ENCODE data around the gene GLCE.

The GLCE gene

GRCh38 chr15:69194854-69195253 is 34.4 kb downstream of the GLCE start:
- DNase-seq (ENCODE audit: low read depth in 2 of 3, low spot score in 2 of 3) = no peak

GRCh38 chr15:69200832-69201745 is 40.7 kb downstream of the GLCE start:
- DNase-seq (ENCODE audit: low read depth in 2 of 3, low spot score in 2 of 3) = no peak

- DNase-seq (ENCODE audit: low read depth in 2 of 3, low spot score in 2 of 3) = no peak
Measured at GRCh38 chr15:69206079-69206478, 45.6 kb downstream of the GLCE start.

- no peak for DNase-seq (ENCODE audit: low read depth in 2 of 3, low spot score in 2 of 3)
Measured at GRCh38 chr15:69209661-69210060, 49.2 kb downstream of the GLCE start.

DNA sequence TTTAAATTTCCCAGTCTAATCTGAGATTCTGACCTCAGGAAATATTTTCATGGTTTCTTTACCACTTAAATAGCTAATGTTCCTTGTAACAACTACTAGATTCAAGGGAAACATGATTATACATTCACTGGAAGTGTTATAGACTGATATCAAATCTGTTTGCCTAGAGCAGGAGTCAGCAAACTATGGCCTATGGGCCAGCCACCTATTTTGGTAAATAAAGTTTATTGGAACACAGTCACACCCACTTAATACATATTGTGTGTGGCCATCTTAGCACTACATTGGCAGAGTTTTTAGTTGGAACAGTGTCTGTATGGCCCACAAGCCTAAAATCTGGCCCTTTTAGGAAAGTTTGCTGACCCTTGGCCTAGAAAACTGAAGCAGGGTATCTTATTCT is 50.1 kb downstream of the GLCE start:
- DNase-seq (ENCODE audit: low read depth in 2 of 3, low spot score in 2 of 3) = no peak

DNA sequence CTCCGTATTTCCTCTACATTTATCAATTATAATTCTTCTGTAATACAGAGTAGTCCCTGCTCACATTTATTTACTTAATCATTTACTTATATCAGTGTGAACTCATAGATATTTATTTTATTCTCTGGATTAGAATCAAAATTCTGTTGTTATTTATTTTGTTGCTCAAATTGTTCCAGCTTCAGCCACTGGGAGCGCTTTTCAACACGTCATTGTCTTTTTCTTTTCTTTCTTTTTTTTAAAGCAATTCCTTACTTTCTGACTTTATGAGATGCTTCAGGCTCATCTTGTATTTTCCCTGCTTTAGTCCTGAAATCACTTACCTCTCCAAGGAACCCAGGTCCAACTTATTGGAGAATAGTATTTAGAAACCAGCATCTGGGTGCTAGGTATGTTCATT is 53.4 kb downstream of the GLCE start:
- DNase-seq (ENCODE audit: low read depth in 2 of 3, low spot score in 2 of 3) = no peak

GRCh38 chr15:69215314-69216035 is 55.0 kb downstream of the GLCE start:
- no peak for DNase-seq (ENCODE audit: low read depth in 2 of 3, low spot score in 2 of 3)

DNA sequence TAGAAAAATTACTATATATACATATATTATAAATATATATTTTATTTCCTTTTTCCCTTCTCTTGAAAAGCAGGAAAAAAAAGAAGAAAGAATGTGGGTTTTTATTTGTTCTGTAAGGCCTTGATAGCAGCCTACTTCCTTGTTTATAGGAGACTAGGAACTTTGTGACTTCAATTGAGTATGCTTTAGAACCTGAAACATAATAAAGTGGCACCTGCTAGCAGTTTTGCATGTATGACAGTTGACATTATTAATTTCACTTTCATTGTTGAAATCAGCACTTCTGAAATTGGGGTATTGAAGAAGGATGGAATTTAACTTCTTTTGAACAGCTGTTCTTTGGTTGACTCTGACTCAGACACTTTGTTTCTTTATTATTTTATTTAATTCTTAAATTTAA is 56.9 kb downstream of the GLCE start:
- DNase-seq (ENCODE audit: low read depth in 2 of 3, low spot score in 2 of 3) = no peak

DNA sequence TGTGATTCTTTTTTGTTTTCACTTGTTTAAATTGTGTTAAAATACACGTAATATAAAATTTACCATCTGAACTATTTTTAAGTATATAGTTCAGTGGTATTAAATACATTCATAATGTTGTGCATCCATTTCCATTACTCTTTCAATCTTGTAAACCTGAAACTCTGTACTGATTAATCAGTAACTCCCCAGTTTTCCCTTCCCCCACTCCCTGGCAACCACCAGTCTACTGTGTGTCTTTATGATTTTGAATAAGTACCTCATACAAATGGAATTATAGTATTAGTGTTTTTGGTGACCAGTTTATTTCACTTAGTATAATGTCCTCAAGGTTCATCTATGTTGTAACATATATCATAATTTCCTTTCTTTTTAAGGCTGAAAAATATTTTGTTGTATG is 59.3 kb downstream of the GLCE start:
- DNase-seq (ENCODE audit: low read depth in 2 of 3, low spot score in 2 of 3) = no peak

GRCh38 chr15:69222002-69222474 is 61.6 kb downstream of the GLCE start:
- no peak for DNase-seq (ENCODE audit: low read depth in 2 of 3, low spot score in 2 of 3)

- DNase-seq (ENCODE audit: low read depth in 2 of 3, low spot score in 2 of 3) = no peak
Measured at GRCh38 chr15:69223083-69223813, 62.8 kb downstream of the GLCE start.

GRCh38 chr15:69224383-69224782 is 63.9 kb downstream of the GLCE start:
- DNase-seq (ENCODE audit: low read depth in 2 of 3, low spot score in 2 of 3) = no peak

DNA sequence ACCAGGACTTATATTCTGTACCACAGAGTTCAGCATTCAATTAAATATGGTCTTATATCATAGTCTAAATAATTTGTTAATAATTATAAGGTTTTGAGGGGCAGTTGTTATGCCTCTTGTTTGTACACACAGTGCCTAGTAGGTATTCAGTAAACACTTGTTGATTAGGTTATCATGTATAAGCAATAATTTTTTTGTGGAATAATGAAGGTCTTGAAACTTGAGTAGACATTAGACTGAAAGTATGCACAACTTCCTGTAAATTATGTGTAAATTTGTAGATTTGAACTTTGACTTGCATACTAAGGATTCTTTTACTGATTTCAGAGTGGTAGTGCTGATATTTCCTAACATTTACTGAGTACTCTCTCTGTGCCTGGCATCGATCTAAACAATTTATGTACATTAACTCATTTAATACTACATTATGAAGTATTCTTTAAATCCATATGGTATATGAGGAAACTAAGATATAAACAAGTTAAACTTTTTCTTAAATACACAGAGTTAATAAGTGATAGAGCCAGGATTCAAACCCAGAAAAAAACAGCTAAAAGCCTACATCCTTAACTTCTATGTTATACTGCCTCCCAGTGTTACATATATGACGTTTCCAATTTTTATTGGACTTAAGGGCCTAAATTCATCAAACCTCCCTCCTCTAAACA is 65.1 kb downstream of the GLCE start:
- no peak for DNase-seq (ENCODE audit: low read depth in 2 of 3, low spot score in 2 of 3)

DNA sequence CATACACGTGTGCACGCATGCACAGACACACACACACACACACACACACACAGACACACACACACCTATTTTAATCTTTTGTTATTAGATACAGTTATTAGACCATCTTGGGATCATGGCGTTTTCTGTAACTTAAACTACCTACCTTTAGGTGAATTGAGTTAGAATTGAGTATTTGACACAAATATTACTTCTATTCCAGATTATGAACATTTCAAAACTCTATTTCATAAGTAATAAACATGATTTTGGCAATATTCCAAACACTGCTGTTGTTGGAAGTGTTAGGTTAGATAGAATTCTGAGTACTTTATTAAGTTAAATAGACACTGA is 65.6 kb downstream of the GLCE start:
- DNase-seq (ENCODE audit: low read depth in 2 of 3, low spot score in 2 of 3) = no peak

DNA sequence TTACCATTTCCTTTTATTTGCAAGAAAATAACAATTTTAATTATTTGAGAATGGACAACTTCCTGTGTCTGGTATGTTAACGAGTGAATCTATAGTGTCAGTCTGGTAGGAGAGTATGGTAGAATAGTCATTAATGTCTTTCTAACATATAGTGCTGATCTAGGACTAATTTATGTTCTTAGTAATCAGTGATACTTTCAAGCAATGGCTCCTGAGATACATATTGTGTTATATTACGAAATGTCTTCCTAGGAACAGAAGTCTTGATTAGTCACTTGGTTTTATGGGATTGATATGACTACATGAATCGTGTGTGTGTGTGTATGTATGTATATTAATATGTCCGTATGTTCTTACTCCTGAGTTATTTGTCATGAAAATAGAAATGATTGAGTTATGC is 71.7 kb downstream of the GLCE start:
- no peak for DNase-seq (ENCODE audit: low read depth in 2 of 3, low spot score in 2 of 3)

- DNase-seq (ENCODE audit: low read depth in 2 of 3, low spot score in 2 of 3) = no peak
Measured at GRCh38 chr15:69232765-69233164, 72.3 kb downstream of the GLCE start.

GRCh38 chr15:69234676-69235075 is 74.2 kb downstream of the GLCE start:
- no peak for DNase-seq (ENCODE audit: low read depth in 2 of 3, low spot score in 2 of 3)

DNA sequence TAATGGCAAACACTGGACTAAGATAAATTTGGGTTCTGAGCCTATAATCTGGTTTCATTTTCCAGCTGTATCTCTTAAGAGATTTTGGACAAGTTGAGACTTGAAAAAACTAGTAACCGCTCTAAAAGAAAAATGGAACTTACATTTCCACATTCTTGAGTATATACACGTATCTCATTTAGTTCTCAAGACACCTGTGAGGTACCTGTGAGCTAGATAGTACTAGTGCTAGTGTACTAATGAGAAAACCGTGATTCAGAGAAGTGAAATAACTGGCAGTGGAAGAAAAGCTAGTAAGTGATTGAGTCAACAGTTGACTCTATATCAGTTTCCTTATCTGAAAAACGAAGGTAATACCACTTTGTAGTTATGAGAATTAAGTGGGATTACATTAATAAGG is 76.1 kb downstream of the GLCE start:
- DNase-seq (ENCODE audit: low read depth in 2 of 3, low spot score in 2 of 3) = no peak

DNA sequence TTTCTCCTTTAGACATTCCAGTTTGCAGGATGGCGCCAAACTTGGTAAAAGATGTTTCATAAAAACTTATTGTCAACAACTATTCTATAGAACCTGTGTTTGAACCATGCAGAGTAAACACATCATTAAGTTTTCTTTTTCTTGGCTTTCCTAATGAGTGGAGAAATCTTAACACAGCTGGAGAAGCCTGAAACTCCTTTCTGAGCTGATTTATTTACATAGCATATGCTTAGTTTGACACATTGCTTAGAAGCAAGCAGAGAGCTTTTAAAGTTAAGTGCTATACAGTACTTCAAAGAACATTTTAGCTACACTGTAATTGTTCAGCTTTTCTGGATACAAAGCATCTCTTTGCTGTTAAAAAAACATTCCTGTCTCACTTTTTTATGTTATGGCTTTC is 77.3 kb downstream of the GLCE start:
- DNase-seq (ENCODE audit: low read depth in 2 of 3, low spot score in 2 of 3) = no peak

DNA sequence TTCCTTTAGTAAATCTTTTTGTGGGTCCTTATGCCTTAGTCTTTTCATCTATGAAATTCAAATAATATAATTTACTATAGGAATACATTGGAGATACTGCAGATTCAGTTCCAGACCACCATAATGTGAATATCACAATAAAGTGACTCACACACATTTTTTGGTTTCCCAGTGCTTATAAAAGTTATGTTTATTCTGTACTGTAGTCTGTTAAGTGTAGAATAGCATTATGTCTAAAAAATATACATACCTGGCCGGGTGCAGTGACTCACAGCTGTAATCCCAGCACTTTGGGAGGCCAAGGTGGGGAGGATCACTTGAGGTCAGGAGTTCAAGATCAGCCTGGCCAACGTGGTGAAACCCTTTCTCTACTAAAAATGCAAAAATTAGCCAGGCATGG is 84.4 kb downstream of the GLCE start:
- DNase-seq (ENCODE audit: low read depth in 2 of 3, low spot score in 2 of 3) = no peak

DNA sequence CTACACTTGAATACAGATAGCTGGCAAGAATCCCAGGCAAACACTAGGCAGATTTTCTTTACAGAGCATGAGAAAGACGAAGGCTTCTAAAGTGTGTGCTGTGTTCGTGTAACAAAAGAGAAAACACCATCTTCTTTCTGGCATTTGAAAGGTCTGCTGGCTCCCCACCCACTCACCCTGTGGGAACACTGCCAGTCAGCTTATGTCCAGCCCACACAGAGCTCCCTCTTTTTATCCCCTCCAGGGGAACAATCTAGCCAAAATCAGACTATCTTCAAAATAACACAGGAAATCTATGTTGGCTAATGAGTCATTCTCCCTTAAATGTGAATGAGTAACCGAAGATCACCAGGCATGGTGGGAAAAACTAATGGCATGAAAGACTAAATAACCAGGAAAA is 92.7 kb downstream of the GLCE start:
- no peak for DNase-seq (ENCODE audit: low read depth in 2 of 3, low spot score in 2 of 3)

All from activated CD8-positive, alpha-beta memory T cell treated with anti-CD3 and anti-CD28 coated beads for 48 hours (primary cell).